ENCODE results near the gene MAP4K3. TPM values are rescaled to one million over a fixed set of nuclear protein-coding genes. Genes with fewer than 3 reads are reported as not detected.
"Not testable (repeated sequence)": the region's sequence is repeated elsewhere in the genome, so short reads cannot be mapped to it uniquely, and the experiment has no call there.

Gene MAP4K3
- total and polyA plus RNA-seq, 9 of the 15 experiments (the other 6 are each of a cell fraction or from before 2014, with no cell fraction given) = 3.1 to 30.0 (median 16.9) TPM

- intact Hi-C loops (cut with micrococcal nuclease) (no loop called here), in situ Hi-C loops (cut with MboI) (no loop called here)
- TF ChIP-seq ZNF583 (CRISPR knock-in tag; IDR thresholded peaks at IDR 0.05) = no peak
- H3K4me2 ChIP-seq (ENCODE audit: insufficient read depth, low read length) = no peak overlapping the region
- no peak for ATAC-seq
- no peak for DNase-seq (ENCODE audit: extremely low read depth in 1 of 4, low spot score in 3 of 4)
- H3K9me1 ChIP-seq (ENCODE audit: control insufficient read depth, insufficient read depth, low read length) = no peaks in the 10 kb centered on the region
- WGBS (ENCODE audit: insufficient coverage, low coverage, missing lambda C conversion rate) = 96% methylated on average over 2 of the region's 2 CpGs
- no peaks in the 10 kb centered on the region for H3K9me3 ChIP-seq (replicated peaks; ENCODE audit: control insufficient read depth, insufficient read depth, low read depth, low read length)
- ChIA-PET POLR2A (interaction anchor here (1.6 kb wide), 1 partner anchor 10 kb away, joined by 5 read pairs; no protein-coding TSS in a partner anchor), CTCF (ENCODE audit: low intra/inter-chr PET ratio) (no interaction called here)
- H3K4me1 ChIP-seq (replicated peaks in 1 of 2; ENCODE audit: control insufficient read depth in 2 of 2, insufficient read depth in 2 of 2, low read length in 2 of 2) = peaks cover 0 to 3% of the 10 kb centered on the region in 2 experiments; a peak in 3 of 5 replicates
- H3K27me3 ChIP-seq (ENCODE audit: control insufficient read depth in 2 of 2, insufficient read depth in 2 of 2, low read length in 2 of 2) = no peaks in the 10 kb centered on the region
- no peak overlapping the region for H2AFZ ChIP-seq (ENCODE audit: low read depth, low read length)
- no peaks in the 10 kb centered on the region for H4K20me1 ChIP-seq (replicated peaks; ENCODE audit: control insufficient read depth, insufficient read depth, low read length)
- no peak overlapping the region for H3K4me3 ChIP-seq
- no TSS peak for BruUV-seq (replicated peaks)
- FAIRE-seq = no peak
- peaks cover 3% of the 10 kb centered on the region; the same call in 1 of the 3 replicates for H3K36me3 ChIP-seq (ENCODE audit: control insufficient read depth, insufficient read depth, low read length)
- H3K27ac ChIP-seq (ENCODE audit: extremely low read depth, low read depth, low read length) = no peak overlapping the region
- H3K9ac ChIP-seq (ENCODE audit: insufficient read depth in 1 of 2, low read depth in 2 of 2, low read length in 2 of 2) = no peak overlapping the region
- peaks cover 88% of the 10 kb centered on the region for H3K79me2 ChIP-seq (ENCODE audit: control insufficient read depth, insufficient read depth, low read length)
Measured at GRCh38 chr2:39385172-39385571, 51.9 kb downstream of the MAP4K3 start.

GRCh38 chr2:39384071-39384470, 53.0 kb downstream of the MAP4K3 start:
- H3K4me1 ChIP-seq (replicated peaks in 1 of 2; ENCODE audit: control insufficient read depth in 2 of 2, insufficient read depth in 2 of 2, low read length in 2 of 2); DNase-seq (ENCODE audit: extremely low read depth in 1 of 4, low spot score in 3 of 4); ATAC-seq; H3K36me3 ChIP-seq (ENCODE audit: control insufficient read depth, insufficient read depth, low read length); H2AFZ ChIP-seq (ENCODE audit: low read depth, low read length); H3K9ac ChIP-seq (ENCODE audit: insufficient read depth in 1 of 2, low read depth in 2 of 2, low read length in 2 of 2); H3K9me3 ChIP-seq (replicated peaks; ENCODE audit: control insufficient read depth, insufficient read depth, low read depth, low read length); H3K9me1 ChIP-seq (ENCODE audit: control insufficient read depth, insufficient read depth, low read length); intact Hi-C loops (cut with micrococcal nuclease); CTCF ChIA-PET (ENCODE audit: low intra/inter-chr PET ratio); H3K27me3 ChIP-seq (ENCODE audit: control insufficient read depth in 2 of 2, insufficient read depth in 2 of 2, low read length in 2 of 2); BruUV-seq (replicated peaks); H4K20me1 ChIP-seq (replicated peaks; ENCODE audit: control insufficient read depth, insufficient read depth, low read length); H3K4me3 ChIP-seq; H3K4me2 ChIP-seq (ENCODE audit: insufficient read depth, low read length); FAIRE-seq; in situ Hi-C loops (cut with MboI); H3K27ac ChIP-seq (ENCODE audit: extremely low read depth, low read depth, low read length): not testable (repeated sequence)
- 97% methylated on average over 7 of the region's 11 CpGs for WGBS (ENCODE audit: insufficient coverage, low coverage, missing lambda C conversion rate)
- POLR2A ChIA-PET = interaction anchor here (0.6 to 1.6 kb wide), 2 partner anchors 11 to 15 kb away, joined by 3 to 5 read pairs; no protein-coding TSS in a partner anchor
- H3K79me2 ChIP-seq (ENCODE audit: control insufficient read depth, insufficient read depth, low read length) = peaks cover 88% of the 10 kb centered on the region
